Activated naive CD4-positive, alpha-beta T cell treated with anti-CD3 and anti-CD28 coated beads, Interleukin-2, amount 10 ng/mL, durations not matched to agents 7 days and 5 days (primary cell): ENCODE results near the gene PRCC.
A peak's percentile ranks its signal among the peaks of the same experiment; 100 is the strongest.

Experiments
- CTCF ChIA-PET: fragments of 350-600 bp; sonication (Branson Sonifier 250); formaldehyde crosslinking; loops from one replicate; lab custom pipeline; 2021; ENCODE audit warnings: antibody characterized with exemption; lab: Charles Lee
- DNase-seq: peaks from one replicate; pipeline ENCODE4 v3.0.0-alpha.2; 2020
- H3K27ac Mint-ChIP-seq: one replicate; pipeline ENCODE4 v1.8.0; 2021; ENCODE audit warnings: mild to moderate bottlenecking, moderate library complexity, mixed read lengths
- H3K27me3 Mint-ChIP-seq: one replicate; pipeline ENCODE4 v1.8.0; 2021; ENCODE audit warnings: mild to moderate bottlenecking, mixed read lengths
- H3K36me3 Mint-ChIP-seq: one replicate; pipeline ENCODE4 v1.8.0; 2021; ENCODE audit warnings: mixed read lengths
- H3K4me1 Mint-ChIP-seq: one replicate; pipeline ENCODE4 v1.8.0; 2021; ENCODE audit warnings: mixed read lengths
- H3K4me3 Mint-ChIP-seq: one replicate; pipeline ENCODE4 v1.8.0; 2021; ENCODE audit warnings: mild to moderate bottlenecking, moderate library complexity, mixed read lengths
- H3K9me3 Mint-ChIP-seq: one replicate; pipeline ENCODE4 v1.8.0; 2021; ENCODE audit warnings: mixed read lengths

The PRCC gene

DNA sequence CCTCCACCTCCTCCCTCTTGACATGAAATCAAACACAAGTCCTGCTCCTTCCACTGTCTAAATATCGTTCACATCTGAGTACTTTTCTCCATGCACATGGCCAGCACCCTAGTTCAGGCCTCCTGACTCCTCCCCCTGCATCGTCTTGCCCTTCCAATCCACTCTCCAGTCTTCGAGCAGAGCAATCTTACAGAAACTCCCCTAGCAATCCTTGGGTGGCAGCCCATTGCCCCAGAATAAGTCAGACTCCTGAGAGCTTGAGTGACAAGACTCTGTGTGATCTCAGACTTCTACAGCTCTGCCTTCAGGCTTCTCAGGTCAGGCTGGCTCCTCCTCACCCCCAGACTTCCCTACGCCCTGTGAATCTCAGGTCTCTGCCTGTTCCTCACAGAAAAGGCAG lies 43.8 kb downstream of the PRCC start:
- Mint-ChIP-seq H3K4me3 (no peak overlapping the region), H3K4me1 (peaks cover 88% of the 10 kb centered on the region), H3K9me3 (no peaks in the 10 kb centered on the region), H3K27ac (peak overlapping the region; percentile 1), H3K27me3 (no peaks in the 10 kb centered on the region), H3K36me3 (peaks cover 71% of the 10 kb centered on the region)
- CTCF ChIA-PET: interaction anchor here (5.7 to 6.7 kb wide), 2 partner anchors 14 to 50 kb away, joined by 36 to 58 read pairs; partner anchors contain the start of gene NTRK1
- no peak for DNase-seq

DNA sequence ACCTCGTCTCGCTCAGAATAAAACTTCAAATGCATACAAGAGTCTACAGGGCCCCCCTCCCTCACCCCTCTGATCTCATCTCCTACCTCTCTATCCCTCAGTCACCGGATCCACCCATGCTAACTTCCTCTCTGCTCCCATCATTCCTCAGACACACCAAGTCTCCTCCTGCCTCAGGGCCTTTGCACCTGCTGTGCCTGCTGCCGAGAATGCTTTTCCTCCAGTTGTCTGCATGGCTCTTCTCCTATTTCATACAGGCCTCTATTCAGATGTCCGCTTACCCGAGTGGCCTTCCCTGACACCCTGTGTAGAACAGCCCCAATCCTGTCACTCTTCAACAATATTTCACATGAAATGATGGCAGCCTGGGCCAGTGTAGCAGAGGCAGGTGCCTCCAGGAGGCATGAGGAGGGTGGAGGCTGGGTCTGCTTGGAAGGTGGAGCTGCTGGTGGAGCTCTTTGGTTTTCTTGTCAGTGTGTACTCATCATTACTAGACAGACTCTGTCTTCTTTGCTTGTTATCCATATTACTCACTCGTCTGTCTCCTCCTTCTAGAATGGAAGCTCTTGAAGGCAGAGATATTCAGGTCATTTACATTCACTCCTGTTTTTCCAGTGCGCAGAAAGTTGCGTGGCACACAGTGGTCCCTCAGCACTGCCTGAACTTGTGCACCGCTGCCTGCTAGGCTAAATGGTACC lies 45.1 kb downstream of the PRCC start:
- Mint-ChIP-seq H3K36me3 (peaks cover 67% of the 10 kb centered on the region), H3K27ac (peak overlapping the region; percentile 100), H3K27me3 (peaks cover 5% of the 10 kb centered on the region), H3K4me3 (peak overlapping the region; percentile 93), H3K9me3 (no peaks in the 10 kb centered on the region), H3K4me1 (peaks cover 92% of the 10 kb centered on the region)
- DNase-seq: no peak
- CTCF ChIA-PET: interaction anchor here (0.7 to 5.7 kb wide), 8 partner anchors 16 to 86 kb away, joined by 3 to 58 read pairs (median 4); partner anchors contain the start of gene NTRK1

DNA sequence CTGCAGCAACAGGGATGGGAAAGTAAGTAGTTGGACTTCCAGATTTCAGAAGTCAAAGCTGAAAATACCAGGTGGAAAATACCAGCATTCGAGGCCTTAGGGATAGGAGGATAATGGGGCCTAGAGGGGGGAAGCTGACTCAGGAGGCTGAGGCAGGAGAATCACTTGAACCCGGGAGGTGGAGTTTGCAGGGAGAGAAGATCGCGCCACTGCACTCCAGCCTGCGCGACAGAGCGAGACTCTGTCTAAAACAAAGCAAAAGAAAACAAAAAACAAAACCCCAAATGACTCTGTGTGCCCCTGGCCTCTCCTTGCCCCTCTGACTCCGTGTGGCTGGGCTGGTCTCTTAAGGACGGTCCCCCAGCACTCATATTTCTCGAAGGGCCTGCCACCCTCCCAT lies 46.0 kb downstream of the PRCC start:
- CTCF ChIA-PET: interaction anchor here (0.8 to 5.7 kb wide), 13 partner anchors 14 to 87 kb away, joined by 3 to 58 read pairs (median 4); partner anchors contain the start of gene NTRK1
- Mint-ChIP-seq H3K9me3 (no peaks in the 10 kb centered on the region), H3K4me3 (peak overlapping the region; percentile 93), H3K27me3 (peaks cover 5% of the 10 kb centered on the region), H3K4me1 (peaks cover 88% of the 10 kb centered on the region), H3K36me3 (peaks cover 59% of the 10 kb centered on the region), H3K27ac (peak overlapping the region; percentile 100)
- DNase-seq: no peak

DNA sequence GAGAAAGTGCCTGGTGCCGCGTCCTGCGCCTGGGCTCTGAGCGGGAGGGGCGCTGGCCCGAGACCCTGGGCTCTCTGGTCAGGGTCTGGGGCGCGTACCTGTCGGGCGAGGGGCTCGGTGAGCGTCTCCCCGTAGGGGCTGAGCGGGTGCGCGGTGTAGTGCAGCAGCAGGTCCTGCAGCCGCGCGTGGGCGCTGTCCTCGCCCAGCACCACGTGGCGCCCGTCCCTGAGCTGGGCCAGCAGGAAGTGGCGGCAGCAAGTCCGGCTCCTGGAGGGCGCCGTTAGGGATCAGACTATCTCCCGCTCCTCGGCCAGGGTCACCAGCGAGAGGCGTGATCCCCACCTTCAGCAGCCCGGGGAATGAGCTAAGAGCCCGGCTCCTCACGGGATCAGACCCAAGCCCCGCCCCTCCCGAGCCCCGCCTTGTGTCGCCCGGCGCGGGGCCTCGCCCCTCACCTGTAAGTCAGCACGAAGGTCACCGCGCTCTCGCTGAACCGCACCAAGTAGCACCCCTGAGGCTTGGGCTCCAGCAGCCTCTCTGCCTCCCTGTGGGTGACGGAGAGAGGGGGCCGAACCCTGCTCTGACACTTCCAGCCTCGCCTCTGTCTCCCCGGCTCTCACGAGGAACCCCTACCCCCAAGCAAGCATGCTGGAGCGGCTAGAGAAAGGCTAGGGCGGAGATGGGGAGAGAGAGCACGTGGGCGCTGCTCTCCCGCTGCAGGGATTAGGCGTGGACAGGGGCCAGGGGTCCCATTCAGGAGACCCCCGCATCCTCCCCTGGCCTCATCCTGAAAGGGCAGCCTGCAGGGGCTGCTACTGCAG lies 46.6 kb downstream of the PRCC start:
- DNase-seq: peak; percentile 84
- H3K36me3 Mint-ChIP-seq: peaks cover 55% of the 10 kb centered on the region
- peaks cover 84% of the 10 kb centered on the region for H3K4me1 Mint-ChIP-seq
- peak overlapping the region; percentile 93 for H3K4me3 Mint-ChIP-seq
- H3K27ac Mint-ChIP-seq: peak overlapping the region; percentile 100
- H3K27me3 Mint-ChIP-seq: peaks cover 5% of the 10 kb centered on the region
- CTCF ChIA-PET: interaction anchor here (0.7 to 5.7 kb wide), 14 partner anchors 8 to 88 kb away, joined by 3 to 58 read pairs (median 4); partner anchors contain the start of gene NTRK1
- H3K9me3 Mint-ChIP-seq: no peaks in the 10 kb centered on the region

DNA sequence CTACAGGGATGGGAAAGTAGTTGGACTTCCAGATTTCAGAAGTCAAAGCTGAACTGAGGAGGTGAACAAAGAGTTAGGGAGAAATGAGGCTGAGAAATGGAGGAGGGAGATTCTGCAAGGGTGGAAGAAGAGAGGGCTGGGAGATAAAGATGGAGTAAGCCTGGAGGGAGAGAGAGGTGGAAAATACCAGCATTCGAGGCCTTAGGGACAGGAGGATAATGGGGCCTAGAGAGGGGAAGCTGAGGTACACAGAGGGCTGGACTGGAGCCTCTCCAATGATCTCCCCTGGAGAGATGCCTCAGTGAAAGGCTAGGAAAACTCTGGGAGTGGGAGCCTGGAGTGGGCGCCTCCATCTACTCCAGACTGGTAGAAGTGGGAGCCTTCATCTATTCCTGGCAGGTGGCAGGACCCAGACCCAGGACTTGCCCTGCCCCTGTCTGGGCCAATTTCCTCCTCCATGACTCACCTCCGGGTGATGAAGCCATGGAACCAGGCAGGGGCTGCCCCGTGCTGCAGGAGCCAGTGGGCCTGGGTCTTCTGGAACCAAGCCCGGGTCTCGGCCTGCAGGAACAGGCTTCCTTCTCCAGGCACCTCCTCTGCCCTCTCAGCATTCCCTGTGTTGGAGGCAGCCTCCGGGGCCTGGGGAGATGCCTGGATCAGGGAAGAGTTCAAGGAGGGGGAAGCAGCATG lies 47.4 kb downstream of the PRCC start:
- Mint-ChIP-seq H3K27me3 (peaks cover 7% of the 10 kb centered on the region), H3K27ac (peak overlapping the region; percentile 100), H3K9me3 (no peaks in the 10 kb centered on the region), H3K4me1 (peaks cover 78% of the 10 kb centered on the region), H3K4me3 (peak overlapping the region; percentile 93), H3K36me3 (peaks cover 56% of the 10 kb centered on the region)
- CTCF ChIA-PET: interaction anchor here (0.8 to 5.7 kb wide), 13 partner anchors 7 to 89 kb away, joined by 3 to 58 read pairs (median 5); partner anchors contain the start of gene NTRK1
- no peak for DNase-seq

DNA sequence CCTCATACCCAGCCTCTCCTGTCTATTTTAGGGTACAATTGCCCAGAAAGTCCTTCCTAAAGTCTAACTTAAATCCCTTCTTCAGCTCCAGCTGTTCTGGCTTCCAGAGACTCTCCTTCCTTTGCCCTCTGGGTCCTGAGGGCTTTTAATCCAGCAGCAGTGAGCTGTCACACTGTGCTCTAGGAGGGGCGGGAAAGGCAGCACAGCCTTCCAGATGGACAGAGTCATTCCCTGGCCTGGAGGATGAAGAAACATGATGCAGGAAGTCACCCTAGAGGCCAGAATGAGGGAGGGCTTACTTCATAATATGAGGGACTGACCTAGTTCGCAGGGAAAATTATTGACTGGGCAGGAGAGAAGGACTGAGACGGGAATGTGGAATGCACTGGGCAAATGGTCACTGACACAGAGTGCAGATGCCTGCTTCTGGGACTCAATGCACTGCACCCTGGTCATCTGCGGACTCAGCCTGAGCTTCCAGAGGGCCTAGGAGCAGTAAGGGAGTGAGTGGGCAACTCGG lies 48.0 kb downstream of the PRCC start:
- peak overlapping the region; percentile 93 for H3K4me3 Mint-ChIP-seq
- CTCF ChIA-PET: interaction anchor here (1.3 to 5.7 kb wide), 6 partner anchors 14 to 89 kb away, joined by 3 to 58 read pairs (median 6); partner anchors contain the start of gene NTRK1
- peaks cover 73% of the 10 kb centered on the region for H3K4me1 Mint-ChIP-seq
- peaks cover 13% of the 10 kb centered on the region for H3K27me3 Mint-ChIP-seq
- peak overlapping the region; percentile 100 for H3K27ac Mint-ChIP-seq
- DNase-seq: no peak
- peaks cover 54% of the 10 kb centered on the region for H3K36me3 Mint-ChIP-seq
- no peaks in the 10 kb centered on the region for H3K9me3 Mint-ChIP-seq

DNA sequence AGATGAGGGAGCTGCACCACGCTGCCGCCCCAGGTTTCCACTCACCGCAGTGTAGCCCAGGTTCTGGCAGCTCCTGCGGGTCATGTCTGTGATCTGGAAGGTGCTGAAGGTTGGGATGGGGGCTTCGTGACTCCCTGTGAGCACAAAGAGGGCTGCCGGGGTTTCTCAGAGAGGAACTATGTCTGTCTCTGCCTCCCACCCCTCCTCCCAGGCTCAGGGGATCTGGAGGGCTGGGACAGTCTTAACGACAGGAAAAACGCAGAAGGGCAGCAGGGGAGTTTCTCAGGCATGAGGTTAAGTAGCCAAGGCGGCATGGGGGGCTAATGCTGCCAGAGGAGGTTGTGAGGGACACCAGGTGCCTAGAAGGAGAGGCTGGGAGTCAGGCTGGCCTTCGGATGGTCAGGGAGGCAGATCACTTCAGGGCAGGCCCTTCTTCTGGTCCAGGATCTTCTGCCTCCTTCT lies 48.7 kb downstream of the PRCC start:
- no peaks in the 10 kb centered on the region for H3K9me3 Mint-ChIP-seq
- H3K27ac Mint-ChIP-seq: peak overlapping the region; percentile 100
- DNase-seq: peak; percentile 34
- peak overlapping the region; percentile 93 for H3K4me3 Mint-ChIP-seq
- peaks cover 49% of the 10 kb centered on the region for H3K36me3 Mint-ChIP-seq
- H3K4me1 Mint-ChIP-seq: peaks cover 73% of the 10 kb centered on the region
- CTCF ChIA-PET: interaction anchor here (0.8 to 5.7 kb wide), 8 partner anchors 13 to 158 kb away, joined by 3 to 58 read pairs (median 4); partner anchors contain the start of gene NTRK1
- H3K27me3 Mint-ChIP-seq: peaks cover 19% of the 10 kb centered on the region

DNA sequence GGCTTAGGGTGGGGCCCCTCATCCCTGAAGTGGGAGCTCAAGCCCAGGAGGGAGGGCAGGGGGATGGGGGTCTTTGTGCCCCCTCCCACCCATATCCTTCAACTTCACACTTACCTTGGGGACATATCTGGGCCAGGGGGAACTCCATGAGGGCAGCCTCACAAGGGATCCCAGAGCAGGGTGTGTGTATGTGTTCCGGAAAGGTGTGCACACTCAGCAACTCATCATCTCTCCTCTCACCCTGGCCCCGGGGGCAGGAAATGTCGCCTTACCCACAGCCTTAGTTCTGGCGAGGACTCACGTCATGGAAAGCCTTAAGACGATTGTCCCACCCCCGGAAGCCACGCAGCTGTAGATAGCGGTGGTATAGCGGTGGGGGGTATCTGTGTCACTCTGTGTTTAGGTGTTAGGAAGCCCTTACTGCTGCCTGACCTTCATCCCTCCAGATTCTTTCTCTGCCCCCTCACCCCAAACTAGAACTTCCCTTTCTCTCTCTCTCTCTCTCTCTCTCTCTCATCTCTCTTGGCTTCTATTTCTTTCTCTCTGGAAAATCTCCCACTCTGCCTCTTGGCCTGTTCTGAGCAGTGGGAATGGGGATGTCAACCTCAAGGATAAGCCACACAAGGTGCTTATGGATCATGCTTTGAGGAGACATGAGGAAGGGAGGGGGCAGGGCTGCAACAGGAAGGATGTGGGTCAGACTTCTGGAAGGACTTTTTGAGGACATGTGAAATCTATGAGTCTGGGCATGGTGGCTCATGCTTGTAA lies 49.4 kb downstream of the PRCC start, which contains the start of gene SH2D2A:
Gene SH2D2A (minus strand): TSS at position 288 of the 768 bp plus-strand sequence. CDS start 140 bp downstream, at position 148.
- CTCF ChIA-PET: interaction anchor here (0.8 to 5.7 kb wide), 10 partner anchors 14 to 158 kb away, joined by 3 to 58 read pairs (median 4); partner anchors contain the start of gene NTRK1
- peaks cover 70% of the 10 kb centered on the region for H3K4me1 Mint-ChIP-seq
- peaks cover 25% of the 10 kb centered on the region for H3K27me3 Mint-ChIP-seq
- peak within 1 kb of the TSS; percentile 100 for H3K27ac Mint-ChIP-seq
- peaks cover 42% of the 10 kb centered on the region for H3K36me3 Mint-ChIP-seq
- peak; percentile 96 for DNase-seq
- H3K4me3 Mint-ChIP-seq: peak within 1 kb of the TSS; percentile 93
- no peaks in the 10 kb centered on the region for H3K9me3 Mint-ChIP-seq

DNA sequence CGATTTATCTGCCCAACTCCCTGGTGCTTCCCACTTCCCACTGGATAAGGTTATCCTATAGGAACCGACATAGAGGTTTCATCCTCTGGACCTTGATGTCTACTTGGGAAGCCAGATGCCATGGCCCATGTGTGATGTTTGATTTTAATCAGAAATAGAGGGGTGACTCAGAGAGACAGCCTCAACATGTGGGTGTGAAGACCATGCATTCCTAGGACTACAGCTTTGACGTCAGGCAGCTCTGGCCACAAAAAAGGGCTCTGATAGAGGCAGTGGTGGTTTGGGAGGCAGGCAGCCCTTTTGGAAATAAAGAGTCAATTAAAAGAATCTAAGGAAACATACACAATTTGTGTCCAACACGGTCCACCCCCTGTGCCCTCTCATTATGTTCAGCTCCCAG lies 54.5 kb downstream of the PRCC start:
- H3K27ac Mint-ChIP-seq: no peak overlapping the region
- peaks cover 51% of the 10 kb centered on the region for H3K27me3 Mint-ChIP-seq
- peaks cover 3% of the 10 kb centered on the region for H3K36me3 Mint-ChIP-seq
- H3K4me1 Mint-ChIP-seq: peaks cover 29% of the 10 kb centered on the region
- no peak for DNase-seq
- no peaks in the 10 kb centered on the region for H3K9me3 Mint-ChIP-seq
- no peak overlapping the region for H3K4me3 Mint-ChIP-seq
- CTCF ChIA-PET: interaction anchor here (0.7 to 3.8 kb wide), 6 partner anchors 8 to 95 kb away, joined by 3 to 20 read pairs (median 3); partner anchors contain the start of gene NTRK1

DNA sequence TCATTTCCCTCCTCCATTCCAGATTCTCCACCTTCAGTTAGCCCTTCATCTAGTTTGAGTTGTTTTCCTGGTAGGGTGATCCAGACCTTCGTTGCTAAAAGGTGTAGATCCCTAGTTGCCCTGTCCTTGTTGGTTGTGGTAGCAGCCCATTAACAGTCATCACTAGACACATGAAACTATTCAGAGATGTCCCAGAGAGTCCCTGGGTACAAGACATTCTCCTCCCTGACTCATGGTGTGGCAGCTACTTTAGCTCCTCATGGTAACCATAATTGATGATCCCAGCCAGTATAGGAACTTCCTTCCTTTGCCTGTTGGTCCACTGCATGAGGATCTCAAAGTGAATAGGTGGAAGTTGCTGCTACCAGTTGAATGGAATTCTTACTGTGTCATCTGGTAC lies 55.3 kb downstream of the PRCC start:
- Mint-ChIP-seq H3K4me1 (peaks cover 22% of the 10 kb centered on the region), H3K9me3 (no peaks in the 10 kb centered on the region), H3K27me3 (peaks cover 48% of the 10 kb centered on the region), H3K36me3 (peaks cover 3% of the 10 kb centered on the region), H3K27ac (no peak overlapping the region), H3K4me3 (no peak overlapping the region)
- CTCF ChIA-PET: interaction anchor here (1.0 to 3.8 kb wide), 4 partner anchors 14 to 37 kb away, joined by 3 to 20 read pairs (median 5); partner anchors contain the start of gene NTRK1
- no peak for DNase-seq

DNA sequence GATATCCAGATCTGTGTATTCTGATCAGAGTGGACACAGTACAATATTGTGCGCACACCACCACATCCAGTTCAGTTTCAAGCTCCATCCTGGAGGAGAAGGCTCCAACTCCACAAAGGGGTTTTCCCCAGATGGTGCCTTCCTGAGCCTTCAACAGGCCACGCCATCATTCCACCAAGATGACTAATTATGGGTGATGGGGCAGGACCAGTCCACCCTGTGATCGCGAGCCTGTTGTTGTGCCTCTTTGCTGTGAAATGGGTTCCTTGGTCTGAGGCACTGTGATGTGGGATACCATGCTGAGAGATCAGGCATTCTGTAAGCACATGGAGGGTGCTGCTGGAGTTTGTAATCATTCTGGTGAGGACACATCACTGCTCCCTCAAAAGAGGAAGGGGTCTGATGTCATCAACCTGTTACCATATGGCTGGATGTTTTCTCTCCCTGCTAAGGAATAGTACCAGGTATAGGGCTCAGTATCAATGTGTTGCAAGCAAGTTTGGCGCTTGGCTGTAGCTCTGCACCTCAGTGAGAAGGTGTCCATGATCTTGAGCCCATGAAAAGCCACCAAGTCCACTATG lies 56.0 kb downstream of the PRCC start:
- CTCF ChIA-PET: interaction anchor here (1.0 to 3.8 kb wide), 3 partner anchors 9 to 25 kb away, joined by 3 to 20 read pairs (median 3); no protein-coding TSS in a partner anchor
- Mint-ChIP-seq H3K9me3 (no peaks in the 10 kb centered on the region), H3K27ac (no peak overlapping the region), H3K27me3 (peaks cover 51% of the 10 kb centered on the region), H3K36me3 (peaks cover 3% of the 10 kb centered on the region), H3K4me1 (peaks cover 18% of the 10 kb centered on the region), H3K4me3 (no peak overlapping the region)
- no peak for DNase-seq

DNA sequence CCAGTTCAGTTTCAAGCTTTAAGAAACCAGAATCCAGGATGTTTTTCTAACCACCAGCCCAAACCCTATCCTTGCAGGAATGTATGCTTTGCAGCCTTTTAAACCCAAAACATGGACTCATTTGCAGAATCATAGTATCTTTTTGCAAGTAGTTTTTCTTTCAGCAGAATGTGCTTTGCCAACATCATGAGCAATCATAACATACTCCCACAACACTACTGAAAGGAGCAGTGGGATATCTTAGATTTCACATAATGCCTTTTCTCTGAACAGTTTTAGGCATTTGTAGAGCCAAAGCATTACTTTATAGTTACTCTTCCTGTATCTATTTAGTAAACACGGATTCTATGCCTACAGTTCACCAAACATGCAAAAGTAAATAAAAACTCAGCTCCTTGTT lies 59.3 kb downstream of the PRCC start:
- no peaks in the 10 kb centered on the region for H3K36me3 Mint-ChIP-seq
- H3K4me1 Mint-ChIP-seq: peaks cover 8% of the 10 kb centered on the region
- no peak overlapping the region for H3K27ac Mint-ChIP-seq
- DNase-seq: no peak
- no peaks in the 10 kb centered on the region for H3K9me3 Mint-ChIP-seq
- peaks cover 65% of the 10 kb centered on the region for H3K27me3 Mint-ChIP-seq
- H3K4me3 Mint-ChIP-seq: no peak overlapping the region
- CTCF ChIA-PET: interaction anchor here (0.8 to 3.1 kb wide), 5 partner anchors 12 to 138 kb away, joined by 3 to 20 read pairs (median 3); partner anchors contain the start of gene NTRK1
